ENCODE results near the gene ITSN1. TPM values are rescaled to one million over a fixed set of nuclear protein-coding genes. Genes with fewer than 3 reads are reported as not detected.
"Not testable (repeated sequence)": the region's sequence is repeated elsewhere in the genome, so short reads cannot be mapped to it uniquely, and the experiment has no call there.

Gene ITSN1
- total RNA-seq, 2 experiments from 2014 or later, result 5.7 to 7.3 TPM

DNA sequence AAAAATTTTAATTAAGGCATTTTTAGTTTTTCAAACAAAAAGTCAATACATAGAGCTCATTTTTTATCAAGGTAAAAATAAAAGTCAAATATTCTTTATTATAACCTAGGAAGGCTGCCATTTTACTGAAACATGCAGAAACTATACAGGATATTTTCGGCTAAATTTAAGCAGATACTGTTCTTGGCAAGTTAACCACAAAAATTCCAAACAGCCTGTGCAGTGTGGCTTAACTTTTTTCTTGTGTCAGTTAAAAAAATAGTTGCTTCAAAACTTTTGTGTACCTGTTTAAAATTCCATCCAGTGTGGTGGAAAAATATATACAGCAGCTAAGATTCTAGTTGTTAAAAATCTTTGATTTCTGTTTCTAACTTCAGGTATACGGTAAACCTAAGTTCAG lies 138.3 kb downstream of the ITSN1 start:
- Mint-ChIP-seq H3K9me3 (ENCODE audit: low read depth) (peaks cover 7% of the 10 kb centered on the region), H3K36me3 (ENCODE audit: low read depth) (peaks cover 13% of the 10 kb centered on the region), H3K27ac (no peak overlapping the region), H3K4me1 (no peaks in the 10 kb centered on the region), H3K4me3 (no peak overlapping the region), H3K27me3 (no peaks in the 10 kb centered on the region)
- DNase-seq, result no peak
- CTCF ChIA-PET, result interaction anchor here (0.7 to 1.5 kb wide), 3 partner anchors 10 to 1128 kb away, joined by 3 to 6 read pairs (median 3); no protein-coding TSS in a partner anchor
- intact Hi-C loops (cut with DNase I, micrococcal nuclease), result no loop called here
- POLR2A ChIA-PET, result no interaction called here
- no peak for ATAC-seq

DNA sequence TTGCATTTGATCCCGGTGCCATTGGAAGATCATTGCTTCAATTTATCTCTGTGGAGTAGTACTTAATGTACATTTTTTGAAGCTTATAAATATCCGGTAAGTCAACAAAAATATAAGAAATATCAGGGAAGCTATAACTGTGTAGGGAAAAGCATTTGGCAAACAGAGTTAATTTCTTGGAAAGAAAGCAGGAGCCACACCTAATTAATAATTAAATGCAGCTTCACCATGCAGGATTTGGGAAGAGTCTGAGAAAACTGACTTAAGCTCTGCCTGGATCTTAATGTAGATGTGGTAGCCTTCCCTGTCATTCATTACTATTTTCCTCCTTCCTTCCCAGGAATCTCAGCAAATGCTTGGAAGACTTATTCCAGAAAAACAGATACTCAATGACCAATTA lies 138.8 kb downstream of the ITSN1 start:
- no peaks in the 10 kb centered on the region for H3K27me3 Mint-ChIP-seq
- CTCF ChIA-PET, result interaction anchor here (0.7 to 1.5 kb wide), 3 partner anchors 10 to 1128 kb away, joined by 3 to 6 read pairs (median 3); no protein-coding TSS in a partner anchor
- peaks cover 13% of the 10 kb centered on the region for H3K36me3 Mint-ChIP-seq (ENCODE audit: low read depth)
- DNase-seq (no peak), ATAC-seq (no peak)
- H3K9me3 Mint-ChIP-seq (ENCODE audit: low read depth), result peaks cover 7% of the 10 kb centered on the region
- H3K27ac Mint-ChIP-seq, result no peak overlapping the region
- intact Hi-C loops (cut with DNase I, micrococcal nuclease), result no loop called here
- no peak overlapping the region for H3K4me3 Mint-ChIP-seq
- H3K4me1 Mint-ChIP-seq, result no peaks in the 10 kb centered on the region
- POLR2A ChIA-PET, result no interaction called here

DNA sequence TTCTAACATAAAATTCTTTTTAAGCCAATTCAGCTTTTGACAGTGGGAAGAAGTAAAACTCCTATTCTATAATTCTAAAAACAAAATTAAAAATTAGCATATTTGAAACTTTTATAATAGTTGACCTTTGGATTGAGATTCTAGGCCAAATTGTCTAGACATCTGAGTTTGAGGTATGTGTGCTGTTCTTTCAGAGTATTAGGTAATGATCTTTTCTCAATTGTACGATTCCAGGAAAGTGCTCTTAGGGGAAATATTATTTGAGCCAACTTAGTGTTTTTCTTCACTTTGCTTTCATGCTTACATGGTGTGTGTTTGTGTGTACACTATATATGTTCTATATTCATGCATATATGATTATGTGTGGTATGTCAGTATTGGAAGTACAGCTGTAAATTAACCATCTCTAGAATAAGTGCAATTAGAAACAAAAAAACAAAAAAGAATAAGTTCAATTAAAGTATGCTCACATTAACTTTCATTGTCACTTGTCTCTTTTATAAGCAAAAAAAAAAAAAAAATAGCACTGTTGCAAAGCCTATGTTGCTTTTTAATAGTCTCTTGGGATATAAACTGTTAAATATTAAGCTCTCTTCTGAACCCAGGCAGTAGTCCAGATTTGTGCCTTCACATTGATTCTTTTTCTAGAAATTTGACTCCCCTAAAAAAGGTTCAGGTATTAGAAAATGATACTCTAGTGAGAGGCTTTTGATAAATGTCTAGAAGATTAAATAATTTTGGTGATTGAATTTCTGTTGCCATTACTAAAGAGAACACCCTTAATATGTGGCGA lies 141.1 kb downstream of the ITSN1 start:
- no peak overlapping the region for H3K4me3 Mint-ChIP-seq
- no peaks in the 10 kb centered on the region for H3K4me1 Mint-ChIP-seq
- H3K27ac Mint-ChIP-seq, result no peak overlapping the region
- H3K9me3 Mint-ChIP-seq (ENCODE audit: low read depth), result peaks cover 7% of the 10 kb centered on the region
- ATAC-seq, result no peak
- POLR2A ChIA-PET, result no interaction called here
- no peak for DNase-seq
- intact Hi-C loops (cut with DNase I, micrococcal nuclease), result no loop called here
- CTCF ChIA-PET, result interaction anchor here (0.6 to 0.7 kb wide), 3 partner anchors 18 to 1106 kb away, joined by 3 to 6 read pairs (median 4); no protein-coding TSS in a partner anchor
- H3K36me3 Mint-ChIP-seq (ENCODE audit: low read depth), result peaks cover 13% of the 10 kb centered on the region
- H3K27me3 Mint-ChIP-seq, result no peaks in the 10 kb centered on the region

DNA sequence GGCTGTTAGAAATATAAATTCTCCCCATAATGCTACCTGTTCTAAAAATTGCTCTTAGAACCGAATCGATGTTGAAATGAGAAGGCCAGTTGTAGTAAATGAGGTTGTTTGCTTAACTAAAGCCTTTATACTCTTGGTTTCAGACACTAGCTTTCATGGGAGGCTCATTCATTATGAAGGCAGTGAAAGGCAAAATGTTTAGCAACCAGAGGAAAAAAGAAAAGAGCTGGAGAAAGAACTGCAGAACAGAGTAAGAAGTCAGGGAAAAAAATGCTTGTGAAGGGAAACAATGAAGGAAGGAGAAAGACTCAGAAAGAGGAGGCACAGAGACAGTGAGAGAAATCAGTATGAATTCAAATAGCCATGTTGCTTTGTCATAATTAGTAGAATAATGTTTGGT lies 145.1 kb downstream of the ITSN1 start:
- no peak overlapping the region for H3K27ac Mint-ChIP-seq
- CTCF ChIA-PET, result no interaction called here

DNA sequence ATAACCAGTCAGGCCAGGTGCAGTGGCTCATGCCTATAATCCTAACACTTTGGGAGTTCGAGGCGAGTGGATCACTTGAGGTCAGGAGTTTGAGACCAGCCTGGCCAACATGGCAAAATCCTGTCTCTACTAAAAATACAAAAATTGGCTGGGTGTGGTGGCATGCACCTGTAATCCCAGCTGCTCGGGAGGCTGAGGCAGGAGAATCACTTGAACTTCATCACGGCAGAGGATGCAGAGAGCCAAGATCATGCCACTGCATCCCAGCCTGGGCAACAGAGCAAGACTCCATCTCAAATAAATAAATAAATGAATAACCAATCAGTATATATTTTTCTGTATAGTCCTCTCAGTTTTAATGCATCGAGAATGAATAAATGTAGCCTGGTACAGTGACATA lies 146.1 kb downstream of the ITSN1 start:
- H3K9me3 Mint-ChIP-seq (ENCODE audit: low read depth); CTCF ChIA-PET; ATAC-seq; intact Hi-C loops (cut with DNase I, micrococcal nuclease); H3K4me3 Mint-ChIP-seq; H3K36me3 Mint-ChIP-seq (ENCODE audit: low read depth); H3K27ac Mint-ChIP-seq; H3K4me1 Mint-ChIP-seq; DNase-seq; POLR2A ChIA-PET; H3K27me3 Mint-ChIP-seq: not testable (repeated sequence)

More for the DNA sequence above, 145.1 kb downstream of the ITSN1 start:
- H3K27me3 Mint-ChIP-seq, result no peaks in the 10 kb centered on the region
- no peak for DNase-seq
- no peaks in the 10 kb centered on the region for H3K9me3 Mint-ChIP-seq (ENCODE audit: low read depth)
- POLR2A ChIA-PET, result no interaction called here
- intact Hi-C loops (cut with DNase I, micrococcal nuclease), result no loop called here
- H3K4me1 Mint-ChIP-seq, result no peaks in the 10 kb centered on the region
- no peak overlapping the region for H3K4me3 Mint-ChIP-seq
- peaks cover 2% of the 10 kb centered on the region for H3K36me3 Mint-ChIP-seq (ENCODE audit: low read depth)
- ATAC-seq, result no peak

DNA sequence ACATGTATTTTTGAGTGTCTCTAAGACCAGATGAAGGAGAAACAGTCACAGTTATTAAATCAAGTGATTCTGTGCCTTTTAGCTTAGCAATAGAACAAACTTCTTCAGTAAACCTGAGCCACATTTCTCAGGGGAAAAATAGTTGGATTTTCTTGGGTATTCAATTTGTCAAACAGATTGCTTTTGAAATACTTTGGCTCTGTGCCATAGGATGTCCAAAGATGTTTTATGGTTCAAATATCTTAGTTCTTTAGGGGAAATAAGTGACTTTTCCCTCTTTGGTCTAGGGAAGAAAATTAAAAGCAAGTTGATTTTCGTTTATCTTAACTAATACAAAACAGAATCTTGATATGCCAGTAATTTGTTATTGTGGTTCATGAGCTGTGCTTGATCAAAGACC lies 147.4 kb downstream of the ITSN1 start:
- intact Hi-C loops (cut with DNase I, micrococcal nuclease), result no loop called here
- H3K36me3 Mint-ChIP-seq (ENCODE audit: low read depth), result no peaks in the 10 kb centered on the region

DNA sequence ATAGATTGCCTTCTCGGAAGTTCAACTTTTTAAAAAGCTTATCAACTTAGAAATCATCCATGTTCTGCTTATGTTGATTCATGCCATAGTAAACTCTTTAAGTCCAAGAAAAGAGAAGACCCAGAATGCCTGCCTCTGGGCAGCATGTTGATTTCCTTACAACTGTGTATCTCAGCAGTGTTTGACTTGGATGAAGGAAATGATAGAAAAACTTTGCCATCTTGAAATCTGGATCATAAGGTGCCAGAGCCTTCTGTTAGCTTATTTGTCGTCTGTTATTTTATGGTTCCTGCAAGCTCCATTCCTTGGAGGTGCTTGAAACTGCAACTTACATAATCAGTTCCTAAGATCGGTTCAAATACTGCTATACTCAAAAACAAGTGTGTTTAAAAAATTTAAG lies 148.8 kb downstream of the ITSN1 start:
- CTCF ChIA-PET, result interaction anchor here (1.0 to 2.1 kb wide), 2 partner anchors 10 to 557 kb away, joined by 3 to 6 read pairs; no protein-coding TSS in a partner anchor

More for the DNA sequence above, 147.4 kb downstream of the ITSN1 start:
- no peaks in the 10 kb centered on the region for H3K27me3 Mint-ChIP-seq
- no peak overlapping the region for H3K4me3 Mint-ChIP-seq
- POLR2A ChIA-PET, result no interaction called here
- H3K9me3 Mint-ChIP-seq (ENCODE audit: low read depth), result no peaks in the 10 kb centered on the region
- no peak overlapping the region for H3K27ac Mint-ChIP-seq
- H3K4me1 Mint-ChIP-seq, result no peaks in the 10 kb centered on the region
- DNase-seq, result no peak
- no peak for ATAC-seq
- CTCF ChIA-PET, result interaction anchor here (0.7 kb wide), 1 partner anchor 428 kb away, joined by 3 read pairs; no protein-coding TSS in a partner anchor

DNA sequence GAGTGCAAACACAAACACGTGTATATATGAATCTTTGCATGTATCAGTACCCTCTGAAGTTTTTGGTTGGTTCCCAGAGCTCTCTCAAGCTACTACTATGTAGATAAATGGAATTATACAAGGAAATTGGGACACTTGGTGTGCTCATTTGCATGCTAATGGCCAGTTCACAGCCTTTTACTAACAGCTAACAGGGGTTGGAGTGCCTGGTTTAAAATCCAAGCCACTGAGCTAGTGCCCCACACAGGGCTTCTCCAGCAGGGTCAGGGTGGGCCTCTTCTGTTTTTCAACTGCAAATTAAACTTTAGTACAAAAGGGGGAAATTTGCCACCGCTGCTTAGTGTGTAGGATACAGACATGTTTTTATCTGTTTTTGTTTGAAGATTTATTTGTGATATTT lies 152.3 kb downstream of the ITSN1 start:
- intact Hi-C loops (cut with DNase I, micrococcal nuclease), result no loop called here
- Mint-ChIP-seq H3K4me3 (no peak overlapping the region), H3K9me3 (ENCODE audit: low read depth) (no peaks in the 10 kb centered on the region), H3K36me3 (ENCODE audit: low read depth) (peaks cover 2% of the 10 kb centered on the region), H3K27ac (no peak overlapping the region), H3K27me3 (no peaks in the 10 kb centered on the region), H3K4me1 (no peaks in the 10 kb centered on the region)
- POLR2A ChIA-PET, result no interaction called here
- no peak for ATAC-seq
- no peak for DNase-seq
- CTCF ChIA-PET, result no interaction called here

More for the DNA sequence above, 148.8 kb downstream of the ITSN1 start:
- H3K4me3 Mint-ChIP-seq, result no peak overlapping the region
- ATAC-seq (no peak), DNase-seq (no peak)
- H3K27me3 Mint-ChIP-seq, result no peaks in the 10 kb centered on the region
- H3K36me3 Mint-ChIP-seq (ENCODE audit: low read depth), result no peaks in the 10 kb centered on the region
- intact Hi-C loops (cut with DNase I, micrococcal nuclease), result no loop called here
- H3K9me3 Mint-ChIP-seq (ENCODE audit: low read depth), result no peaks in the 10 kb centered on the region
- POLR2A ChIA-PET, result interaction anchor here (0.5 kb wide), 1 partner anchor 244 kb away, joined by 3 read pairs; no protein-coding TSS in a partner anchor
- H3K27ac Mint-ChIP-seq, result no peak overlapping the region
- no peaks in the 10 kb centered on the region for H3K4me1 Mint-ChIP-seq

DNA sequence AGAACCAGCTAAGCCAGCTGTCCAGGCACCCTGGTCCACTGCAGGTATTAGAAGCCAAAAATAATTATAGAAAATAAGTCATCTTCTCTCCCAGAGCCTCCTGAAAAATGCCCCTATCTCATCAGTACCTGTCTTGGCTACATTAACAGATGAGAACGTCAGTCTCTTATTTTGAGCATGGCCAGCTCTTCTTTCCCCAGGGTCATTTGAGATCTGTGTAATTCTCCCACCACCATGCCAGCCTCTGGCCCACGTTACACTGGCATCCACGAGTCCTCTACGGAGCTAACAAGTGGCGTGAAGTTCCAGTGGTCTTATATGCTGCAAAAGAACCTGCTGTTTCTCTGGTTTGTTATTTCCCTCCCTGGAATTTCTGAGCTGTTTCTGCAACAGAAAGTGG lies 155.3 kb downstream of the ITSN1 start:
- DNase-seq (no peak), ATAC-seq (no peak)
- Mint-ChIP-seq H3K4me3 (no peak overlapping the region), H3K36me3 (ENCODE audit: low read depth) (peaks cover 2% of the 10 kb centered on the region), H3K4me1 (no peaks in the 10 kb centered on the region), H3K9me3 (ENCODE audit: low read depth) (no peaks in the 10 kb centered on the region), H3K27ac (no peak overlapping the region), H3K27me3 (no peaks in the 10 kb centered on the region)
- POLR2A ChIA-PET, result no interaction called here
- intact Hi-C loops (cut with DNase I, micrococcal nuclease), result no loop called here
- CTCF ChIA-PET, result interaction anchor here (1.1 to 1.2 kb wide), 2 partner anchors 18 to 570 kb away, joined by 3 to 4 read pairs; no protein-coding TSS in a partner anchor

DNA sequence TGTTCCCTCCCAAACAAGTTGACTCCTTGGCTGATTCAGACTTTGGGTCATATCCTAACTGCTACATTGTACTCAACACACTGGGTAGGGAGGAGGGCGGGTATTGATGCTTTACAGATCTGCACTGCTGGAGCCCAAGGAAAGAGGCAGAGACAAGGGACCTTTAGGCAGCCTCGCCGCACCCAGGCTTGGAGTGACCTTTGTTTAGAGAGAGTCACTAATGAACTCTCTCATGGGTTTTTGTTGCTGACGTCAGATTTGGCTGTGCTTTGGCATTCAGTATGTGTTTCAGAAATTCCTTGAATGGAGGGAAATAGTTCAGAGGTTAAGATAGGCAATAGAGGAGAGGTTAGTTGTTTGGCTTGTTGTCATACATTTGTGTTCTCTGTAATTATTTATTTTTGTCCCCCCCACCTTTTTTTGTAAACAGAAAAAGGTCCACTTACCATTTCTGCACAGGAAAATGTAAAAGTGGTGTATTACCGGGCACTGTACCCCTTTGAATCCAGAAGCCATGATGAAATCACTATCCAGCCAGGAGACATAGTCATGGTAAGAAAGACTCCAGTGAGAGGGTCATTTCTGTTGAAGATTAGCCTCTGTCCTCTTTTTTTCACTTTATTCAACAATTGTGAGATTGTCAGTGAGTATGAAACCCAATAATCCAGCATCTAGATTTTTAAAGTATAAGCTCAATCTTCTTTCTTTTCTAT lies 157.2 kb downstream of the ITSN1 start:
- CTCF ChIA-PET, result no interaction called here

DNA sequence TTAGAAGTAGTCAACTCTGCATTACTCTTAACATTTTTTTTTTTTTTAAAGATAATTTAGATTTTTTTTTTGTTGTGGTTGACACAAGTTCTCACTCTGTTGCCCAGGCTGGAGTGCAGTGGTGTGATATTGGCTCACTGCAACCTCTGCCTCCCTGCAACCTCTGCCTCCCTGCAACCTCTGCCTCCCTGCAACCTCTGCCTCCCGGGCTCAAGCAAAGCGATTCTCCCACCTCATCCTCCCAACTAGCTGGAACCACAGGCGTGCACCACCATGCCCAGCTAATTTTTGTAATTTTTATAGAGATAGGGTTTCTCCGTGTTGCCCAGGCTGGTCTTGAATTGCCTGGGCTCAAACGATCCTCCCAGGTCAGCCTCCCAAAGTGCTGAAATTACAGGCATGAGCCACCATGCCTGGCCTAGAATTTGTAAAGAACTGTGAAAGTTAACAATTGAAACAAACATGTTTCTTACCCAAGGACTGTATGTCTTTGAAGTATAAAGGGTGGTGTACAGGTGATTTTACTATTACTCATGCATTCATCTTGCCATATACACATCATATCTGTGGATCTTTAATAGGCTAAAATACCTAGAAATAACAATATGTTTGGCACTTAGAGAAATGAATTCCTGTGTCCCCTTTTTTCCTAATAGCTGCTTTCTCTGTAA lies 158.6 kb downstream of the ITSN1 start:
- no peak overlapping the region for H3K4me3 Mint-ChIP-seq
- H3K4me1 Mint-ChIP-seq, result no peaks in the 10 kb centered on the region
- H3K36me3 Mint-ChIP-seq (ENCODE audit: low read depth), result peaks cover 2% of the 10 kb centered on the region
- H3K27ac Mint-ChIP-seq, result no peak overlapping the region
- DNase-seq, result no peak
- CTCF ChIA-PET, result interaction anchor here (0.6 kb wide), 1 partner anchor 18 kb away, joined by 6 read pairs; no protein-coding TSS in a partner anchor
- intact Hi-C loops (cut with DNase I, micrococcal nuclease), result no loop called here
- POLR2A ChIA-PET, result no interaction called here
- H3K27me3 Mint-ChIP-seq, result no peaks in the 10 kb centered on the region
- ATAC-seq, result no peak
- H3K9me3 Mint-ChIP-seq (ENCODE audit: low read depth), result no peaks in the 10 kb centered on the region

More for the DNA sequence above, 157.2 kb downstream of the ITSN1 start:
- POLR2A ChIA-PET, result no interaction called here
- no peak for DNase-seq
- ATAC-seq, result no peak
- Mint-ChIP-seq H3K36me3 (ENCODE audit: low read depth) (peaks cover 2% of the 10 kb centered on the region), H3K27me3 (no peaks in the 10 kb centered on the region), H3K4me3 (no peak overlapping the region), H3K4me1 (no peaks in the 10 kb centered on the region), H3K27ac (no peak overlapping the region), H3K9me3 (ENCODE audit: low read depth) (no peaks in the 10 kb centered on the region)
- intact Hi-C loops (cut with DNase I, micrococcal nuclease), result no loop called here
